Activated CD4-positive, alpha-beta T cell treated with anti-CD3 and anti-CD28 coated beads, Interleukin-2, Interleukin-4, amounts not matched to agents 100 ng/mL and 50 ng/mL, durations not matched to agents 16 hours and 8 hours (primary cell): ENCODE measurements around the gene MICALL1.
"Not testable (repeated sequence)": the region's sequence is repeated elsewhere in the genome, so short reads cannot be mapped to it uniquely, and the experiment has no call there.

Experiments used
- DNase-seq: peaks from one replicate; pipeline ENCODE4 v3.0.0-alpha.2; 2020; ENCODE audit warnings: low spot score

Gene MICALL1

GRCh38 chr22:37959231-37959825, 53.2 kb downstream of the MICALL1 start:
- DNase-seq, result no peak

- no peak for DNase-seq
Observed at GRCh38 chr22:37961062-37961461, 55.0 kb downstream of the MICALL1 start.

GRCh38 chr22:37965940-37966664, 60.0 kb downstream of the MICALL1 start:
- DNase-seq, result no peak

GRCh38 chr22:37967147-37967546, 61.0 kb downstream of the MICALL1 start:
- no peak for DNase-seq

GRCh38 chr22:37967637-37968451, 61.7 kb downstream of the MICALL1 start:
- DNase-seq, result no peak

- DNase-seq, result no peak
Observed at GRCh38 chr22:37968452-37969251, 62.6 kb downstream of the MICALL1 start.

- no peak for DNase-seq
Observed at GRCh38 chr22:37970864-37971263, 64.8 kb downstream of the MICALL1 start.

- DNase-seq, result no peak
Observed at GRCh38 chr22:37971475-37972434, 65.7 kb downstream of the MICALL1 start.

- DNase-seq, result no peak
Observed at GRCh38 chr22:37972527-37972926, 66.4 kb downstream of the MICALL1 start.

- DNase-seq, result no peak
Observed at GRCh38 chr22:37973271-37974170, 67.4 kb downstream of the MICALL1 start.

GRCh38 chr22:37975153-37975552, 69.1 kb downstream of the MICALL1 start:
- no peak for DNase-seq

- not testable (repeated sequence) for DNase-seq
Observed at GRCh38 chr22:37976022-37976421, 69.9 kb downstream of the MICALL1 start.

- DNase-seq, result no peak
Observed at GRCh38 chr22:37976547-37976946, 70.5 kb downstream of the MICALL1 start.

GRCh38 chr22:37979782-37980181, 73.7 kb downstream of the MICALL1 start:
- no peak for DNase-seq

- DNase-seq, result no peak
Observed at GRCh38 chr22:37981282-37982011, 75.3 kb downstream of the MICALL1 start.

GRCh38 chr22:37982151-37982785, 76.2 kb downstream of the MICALL1 start:
- DNase-seq, result no peak

- DNase-seq, result no peak
Observed at GRCh38 chr22:37982938-37983859, 77.1 kb downstream of the MICALL1 start.
